ENCODE measurements around the gene ATCAY. TPM values are rescaled to one million over a fixed set of nuclear protein-coding genes. Genes with fewer than 3 reads are reported as not detected.

Gene ATCAY
- polyA plus RNA-seq, 3 donors = not detected

DNA sequence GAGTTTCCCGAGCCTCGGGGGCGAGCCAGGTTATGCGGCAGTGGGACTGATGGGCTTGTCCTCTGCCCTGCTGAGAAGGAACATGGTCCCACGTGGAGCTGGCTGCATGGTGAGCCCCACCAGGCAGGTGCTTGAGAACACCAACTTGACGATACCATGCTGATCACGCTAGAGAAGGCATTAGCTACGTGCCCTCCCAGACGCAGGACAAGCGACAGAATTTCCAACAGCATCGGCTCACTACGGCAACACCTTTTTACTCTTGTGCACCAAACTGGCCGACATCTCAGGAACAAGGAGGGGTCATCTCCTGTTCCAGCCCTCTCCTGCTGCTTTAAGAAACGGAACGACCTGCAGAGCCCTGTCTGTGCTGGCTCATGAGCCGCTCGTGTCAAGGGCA lies 20.0 kb upstream of the ATCAY start:
- Histone ChIP-seq H4K20me1 (ENCODE audit: insufficient read depth, low read length) (no peaks in the 10 kb centered on the region), H3K4me3 (replicated peaks in 1 of 3; ENCODE audit: low read depth in 2 of 3, low read length in 3 of 3) (no peak overlapping the region), H3K27ac (ENCODE audit: low read depth in 1 of 2, low read length in 2 of 2) (no peak overlapping the region), H3K4me1 (ENCODE audit: control insufficient read depth in 1 of 2, insufficient read depth in 2 of 2, low read length in 2 of 2) (no peaks in the 10 kb centered on the region), H3K9ac (ENCODE audit: insufficient read depth, low read length, poor library complexity, severe bottlenecking) (no peak overlapping the region), H3K27me3 (ENCODE audit: control insufficient read depth in 2 of 2, insufficient read depth in 2 of 2, low read length in 2 of 2) (peaks cover 0 to 5% of the 10 kb centered on the region in 2 donors), H3K9me3 (replicated peaks in 1 of 2; ENCODE audit: control insufficient read depth in 1 of 2, insufficient read depth in 1 of 2, low read length in 2 of 2) (no peaks in the 10 kb centered on the region), H3K4me2 (replicated peaks; ENCODE audit: extremely low read depth, low read length, poor library complexity, severe bottlenecking) (no peak overlapping the region), H3K36me3 (replicated peaks in 1 of 2; ENCODE audit: control insufficient read depth in 1 of 2, insufficient read depth in 2 of 2, low read length in 2 of 2) (no peaks in the 10 kb centered on the region), H3K79me2 (ENCODE audit: insufficient read depth, low read length) (no peaks in the 10 kb centered on the region), H2AFZ (ENCODE audit: insufficient read depth, low read depth, low read length, poor library complexity, severe bottlenecking) (no peak overlapping the region)
- 95% methylated on average over 17 of the region's 17 CpGs for WGBS (ENCODE audit: insufficient coverage)
- intact Hi-C loops (cut with micrococcal nuclease) = no loop called here
- no peaks in the 10 kb centered on the region for H3K36me3 Mint-ChIP-seq
- H3K4me1 Mint-ChIP-seq = no peaks in the 10 kb centered on the region
- H3K4me3 Mint-ChIP-seq = no peak overlapping the region
- TF ChIP-seq, protein P1, sequence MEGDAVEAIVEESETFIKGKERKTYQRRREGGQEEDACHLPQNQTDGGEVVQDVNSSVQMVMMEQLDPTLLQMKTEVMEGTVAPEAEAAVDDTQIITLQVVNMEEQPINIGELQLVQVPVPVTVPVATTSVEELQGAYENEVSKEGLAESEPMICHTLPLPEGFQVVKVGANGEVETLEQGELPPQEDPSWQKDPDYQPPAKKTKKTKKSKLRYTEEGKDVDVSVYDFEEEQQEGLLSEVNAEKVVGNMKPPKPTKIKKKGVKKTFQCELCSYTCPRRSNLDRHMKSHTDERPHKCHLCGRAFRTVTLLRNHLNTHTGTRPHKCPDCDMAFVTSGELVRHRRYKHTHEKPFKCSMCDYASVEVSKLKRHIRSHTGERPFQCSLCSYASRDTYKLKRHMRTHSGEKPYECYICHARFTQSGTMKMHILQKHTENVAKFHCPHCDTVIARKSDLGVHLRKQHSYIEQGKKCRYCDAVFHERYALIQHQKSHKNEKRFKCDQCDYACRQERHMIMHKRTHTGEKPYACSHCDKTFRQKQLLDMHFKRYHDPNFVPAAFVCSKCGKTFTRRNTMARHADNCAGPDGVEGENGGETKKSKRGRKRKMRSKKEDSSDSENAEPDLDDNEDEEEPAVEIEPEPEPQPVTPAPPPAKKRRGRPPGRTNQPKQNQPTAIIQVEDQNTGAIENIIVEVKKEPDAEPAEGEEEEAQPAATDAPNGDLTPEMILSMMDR (IDR thresholded peaks at IDR 0.05) = no peak
- H3K27me3 Mint-ChIP-seq (ENCODE audit: low read depth in 3 of 3) = peaks cover 1 to 12% (median 9%) of the 10 kb centered on the region in 3 donors
- DNase-seq = no peak
- no peak overlapping the region for H3K27ac Mint-ChIP-seq
- peaks cover 0 to 5% (median 0%) of the 10 kb centered on the region in 7 donors for H3K9me3 Mint-ChIP-seq

DNA sequence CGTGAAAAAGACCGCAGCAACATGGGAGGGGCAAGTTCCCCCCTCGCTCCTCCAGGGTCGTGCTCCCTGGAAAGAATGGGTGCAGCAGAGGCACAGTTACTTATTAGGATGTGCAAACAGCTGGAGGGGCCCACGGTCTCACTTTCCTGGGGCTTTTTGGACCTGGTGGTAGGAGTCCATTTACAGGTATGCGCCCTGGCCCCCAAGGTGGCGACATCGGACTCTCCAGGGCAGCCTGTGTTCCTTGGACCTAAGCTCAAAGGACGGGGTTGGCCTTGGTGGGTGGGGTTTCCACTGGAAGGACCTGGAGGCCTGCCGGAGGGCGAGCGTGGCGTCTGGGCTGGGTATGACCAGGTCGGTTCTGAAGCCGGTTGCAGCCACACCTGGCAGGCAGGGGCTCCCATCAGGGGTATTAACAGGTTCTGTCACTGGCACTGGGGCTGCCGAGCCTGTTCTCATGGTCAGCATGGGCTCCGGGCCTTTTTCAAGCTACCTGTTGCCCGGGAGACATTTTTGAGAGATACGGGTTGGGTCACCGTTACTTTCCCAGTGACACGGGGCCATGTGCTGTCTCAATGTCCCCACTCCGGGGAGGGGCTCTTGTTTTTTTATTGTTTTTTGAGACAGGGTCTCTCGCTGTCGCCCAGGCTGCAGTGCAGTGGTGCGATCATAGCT lies 17.5 kb upstream of the ATCAY start:
- Histone ChIP-seq H2AFZ (ENCODE audit: insufficient read depth, low read depth, low read length, poor library complexity, severe bottlenecking) (no peak overlapping the region), H3K36me3 (replicated peaks in 1 of 2; ENCODE audit: control insufficient read depth in 1 of 2, insufficient read depth in 2 of 2, low read length in 2 of 2) (no peaks in the 10 kb centered on the region), H3K4me2 (replicated peaks; ENCODE audit: extremely low read depth, low read length, poor library complexity, severe bottlenecking) (no peak overlapping the region), H3K27ac (ENCODE audit: low read depth in 1 of 2, low read length in 2 of 2) (no peak overlapping the region), H3K4me1 (ENCODE audit: control insufficient read depth in 1 of 2, insufficient read depth in 2 of 2, low read length in 2 of 2) (no peaks in the 10 kb centered on the region), H3K9me3 (replicated peaks in 1 of 2; ENCODE audit: control insufficient read depth in 1 of 2, insufficient read depth in 1 of 2, low read length in 2 of 2) (no peaks in the 10 kb centered on the region), H3K27me3 (ENCODE audit: control insufficient read depth in 2 of 2, insufficient read depth in 2 of 2, low read length in 2 of 2) (peaks cover 4 to 23% of the 10 kb centered on the region in 2 donors), H3K4me3 (replicated peaks in 1 of 3; ENCODE audit: low read depth in 2 of 3, low read length in 3 of 3) (no peak overlapping the region), H3K9ac (ENCODE audit: insufficient read depth, low read length, poor library complexity, severe bottlenecking) (no peak overlapping the region), H3K79me2 (ENCODE audit: insufficient read depth, low read length) (no peaks in the 10 kb centered on the region), H4K20me1 (ENCODE audit: insufficient read depth, low read length) (no peaks in the 10 kb centered on the region)
- H3K27ac Mint-ChIP-seq = no peak overlapping the region
- intact Hi-C loops (cut with micrococcal nuclease) = no loop called here
- TF ChIP-seq, protein P1 (IDR thresholded peaks at IDR 0.05) = no peak
- no peaks in the 10 kb centered on the region for H3K4me1 Mint-ChIP-seq
- peaks cover 17 to 31% (median 27%) of the 10 kb centered on the region in 3 donors for H3K27me3 Mint-ChIP-seq (ENCODE audit: low read depth in 3 of 3)
- H3K9me3 Mint-ChIP-seq = peaks cover 0 to 8% (median under 1%) of the 10 kb centered on the region in 7 donors
- H3K4me3 Mint-ChIP-seq = no peak overlapping the region
- peaks cover 0 to 1% of the 10 kb centered on the region in 2 donors for H3K36me3 Mint-ChIP-seq
- no peak for DNase-seq
- WGBS (ENCODE audit: insufficient coverage) = 88% methylated on average over 18 of the region's 25 CpGs
